HL-60 (cell line): Measurements from ENCODE around the gene ZSWIM9.
A peak's percentile ranks its signal among the peaks of the same experiment; 100 is the strongest.

ENCODE experiments used
- DNase-seq, 2 experiments: peaks; one replicate each; pipeline ENCODE4 v3.0.0-alpha.2; 2010 to 2020; ENCODE audit warnings: low read depth in 1 of 2, low spot score in 1 of 2
- H3K27ac ChIP-seq: fragments of 250-450 bp; sonication (Bioruptor Pico); replicated peaks from 2 replicates; pipeline ENCODE4 v1.5.1; 2020; ENCODE audit warnings: mild to moderate bottlenecking, moderate library complexity
- H3K27me3 ChIP-seq: fragments of 250-450 bp; sonication (Bioruptor Pico); 2 replicates; pipeline ENCODE4 v1.5.1; 2021; ENCODE audit warnings: mild to moderate bottlenecking, moderate library complexity; ENCODE audit not compliant: insufficient read depth, poor library complexity, severe bottlenecking
- H3K4me3 ChIP-seq: replicated peaks from 2 replicates; pipeline ENCODE4 v1.5.1; 2011; ENCODE audit warnings: mild to moderate bottlenecking, control low read depth, low read length; ENCODE audit not compliant: insufficient read depth
- CTCF ChIP-seq: IDR thresholded peaks from one replicate; pipeline ENCODE4 v1.5.1; 2011; ENCODE audit warnings: low read length, control low read depth, inconsistent platforms; ENCODE audit not compliant: insufficient read depth
- GABPA ChIP-seq: IDR thresholded peaks from 2 replicates; pipeline ENCODE4 v1.6.1; 2012; ENCODE audit warnings: low read depth
- POLR2AphosphoS5 ChIP-seq: IDR thresholded peaks from 2 replicates; pipeline ENCODE4 v1.6.1; 2012; ENCODE audit warnings: low read depth
- REST ChIP-seq: IDR thresholded peaks from 2 replicates; pipeline ENCODE4 v1.6.1; 2012; ENCODE audit warnings: low read depth; ENCODE audit not compliant: insufficient replicate concordance
- SPI1 ChIP-seq: IDR thresholded peaks from 2 replicates; pipeline ENCODE4 v1.6.1; 2012; ENCODE audit warnings: low read depth, mild to moderate bottlenecking, borderline replicate concordance

ZSWIM9 gene

GRCh38 chr19:48186015-48186414, 15.5 kb downstream of the ZSWIM9 start:
- TF ChIP-seq SPI1 (no peak), POLR2AphosphoS5 (no peak), REST (no peak), GABPA (no peak), CTCF (no peak)
- no peak overlapping the region for H3K27ac ChIP-seq
- H3K4me3 ChIP-seq: no peak overlapping the region
- no peaks in the 10 kb centered on the region for H3K27me3 ChIP-seq
- no peak for DNase-seq

- TF ChIP-seq SPI1 (no peak), GABPA (no peak), REST (no peak), CTCF (no peak), POLR2AphosphoS5 (no peak)
- no peak for DNase-seq
- Histone ChIP-seq H3K27ac (no peak overlapping the region), H3K4me3 (no peak overlapping the region), H3K27me3 (no peaks in the 10 kb centered on the region)
These were observed 16.1 kb downstream of the ZSWIM9 start for GRCh38 chr19:48186541-48186991.

- no peak for TF ChIP-seq GABPA
- TF ChIP-seq POLR2AphosphoS5: no peak
- no peak for TF ChIP-seq SPI1
- Histone ChIP-seq H3K27ac (no peak overlapping the region), H3K4me3 (no peak overlapping the region), H3K27me3 (no peaks in the 10 kb centered on the region)
- peak; percentile 62 to 68 for DNase-seq
These were observed 19.9 kb downstream of the ZSWIM9 start for GRCh38 chr19:48190288-48190884.

- no peak for DNase-seq
- H3K4me3 ChIP-seq: no peak overlapping the region
- no peaks in the 10 kb centered on the region for H3K27me3 ChIP-seq
- TF ChIP-seq GABPA: no peak
- TF ChIP-seq POLR2AphosphoS5: no peak
- TF ChIP-seq SPI1: no peak
- no peak for TF ChIP-seq REST
- TF ChIP-seq CTCF: no peak
- H3K27ac ChIP-seq: no peak overlapping the region
These were observed 20.4 kb downstream of the ZSWIM9 start for GRCh38 chr19:48190885-48191284.
